GM10266 (cell line): ENCODE measurements around the gene UGGT2.

Experiments used
- DNase-seq: peaks from one replicate; pipeline ENCODE4 v3.0.0; 2012; ENCODE audit errors: extremely low spot score
- CTCF ChIP-seq: IDR thresholded peaks from 2 replicates; pipeline ENCODE4 v1.5.1; 2012; ENCODE audit warnings: mild to moderate bottlenecking, low read depth; ENCODE audit not compliant: control insufficient read depth, insufficient read depth; ENCODE audit errors: missing control alignments

UGGT2 gene

GRCh38 chr13:95955719-95956118, 97.5 kb downstream of the UGGT2 start:
- no peak for TF ChIP-seq CTCF
- no peak for DNase-seq

GRCh38 chr13:95955255-95955654, 97.9 kb downstream of the UGGT2 start:
- TF ChIP-seq CTCF = no peak
- no peak for DNase-seq

- DNase-seq = no peak
- TF ChIP-seq CTCF = no peak
These were observed 98.9 kb downstream of the UGGT2 start for GRCh38 chr13:95954266-95954665.

- DNase-seq = no peak
- TF ChIP-seq CTCF = no peak
These were observed 103.1 kb downstream of the UGGT2 start for GRCh38 chr13:95950103-95950502.

- TF ChIP-seq CTCF = no peak
- DNase-seq = no peak
These were observed 104.5 kb downstream of the UGGT2 start for GRCh38 chr13:95948656-95949055.

- no peak for DNase-seq
- TF ChIP-seq CTCF = no peak
These were observed 115.4 kb downstream of the UGGT2 start for GRCh38 chr13:95937714-95938320.

GRCh38 chr13:95931300-95932025, 121.7 kb downstream of the UGGT2 start:
- no peak for DNase-seq
- TF ChIP-seq CTCF = no peak
